C1 segment of cervical spinal cord (tissue), 14 donors: Measurements from ENCODE around the gene PTPN4.

Experiments
- DNase-seq, 14 donors: peaks; one replicate each; lab custom pipeline; 2025; lab: John Stamatoyannopoulos, UW

The PTPN4 gene

DNA sequence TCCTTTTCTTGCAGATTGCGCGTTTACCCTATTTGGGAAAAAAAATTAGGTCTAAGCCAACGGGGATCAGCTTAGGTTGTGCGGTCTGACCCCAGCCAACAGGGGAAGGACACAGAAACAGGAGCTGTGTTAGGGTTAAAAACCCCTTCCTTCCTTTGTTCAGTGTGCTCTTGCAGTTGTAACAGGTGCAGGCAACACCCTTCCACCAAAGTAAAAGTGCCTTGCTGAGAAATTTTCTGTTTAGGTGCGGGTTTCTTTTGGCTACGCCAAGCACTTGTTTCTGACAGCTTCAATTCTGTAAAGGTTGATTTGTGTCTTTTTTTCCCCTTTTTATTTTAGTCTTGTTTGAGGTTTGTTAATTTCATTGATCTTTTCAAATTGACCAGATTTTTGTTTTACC, 92.5 kb downstream of the PTPN4 start:
- no peak for DNase-seq

DNA sequence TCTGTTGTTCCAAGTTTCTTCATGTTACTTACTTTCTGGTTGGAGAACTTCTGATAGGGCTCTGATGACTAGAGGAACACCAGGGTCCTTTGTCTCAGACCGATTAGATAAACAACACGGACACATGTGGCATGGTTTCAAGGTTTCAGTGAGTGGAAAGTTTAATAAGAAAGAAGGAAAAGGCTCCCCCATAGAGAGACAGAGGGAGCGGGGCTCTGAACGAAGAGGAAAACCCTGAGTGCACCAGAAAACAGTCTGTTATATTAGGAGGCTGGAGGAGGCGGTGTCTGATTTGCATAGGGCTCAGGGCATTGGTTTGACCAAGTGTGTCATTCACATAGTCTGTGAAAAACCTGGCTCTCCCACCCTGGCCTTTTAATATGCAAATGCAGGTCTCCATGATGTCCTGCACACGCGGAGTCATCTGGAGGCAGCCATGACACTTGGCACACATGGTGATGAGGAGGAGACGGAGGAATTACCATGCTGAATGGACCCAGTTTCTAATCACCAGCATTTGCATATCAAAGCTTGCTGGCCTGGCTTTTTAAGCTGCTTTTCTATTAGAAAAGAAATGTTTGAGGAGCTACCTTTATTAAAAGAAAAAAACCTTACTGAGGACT, 94.2 kb downstream of the PTPN4 start:
- no peak for DNase-seq

DNA sequence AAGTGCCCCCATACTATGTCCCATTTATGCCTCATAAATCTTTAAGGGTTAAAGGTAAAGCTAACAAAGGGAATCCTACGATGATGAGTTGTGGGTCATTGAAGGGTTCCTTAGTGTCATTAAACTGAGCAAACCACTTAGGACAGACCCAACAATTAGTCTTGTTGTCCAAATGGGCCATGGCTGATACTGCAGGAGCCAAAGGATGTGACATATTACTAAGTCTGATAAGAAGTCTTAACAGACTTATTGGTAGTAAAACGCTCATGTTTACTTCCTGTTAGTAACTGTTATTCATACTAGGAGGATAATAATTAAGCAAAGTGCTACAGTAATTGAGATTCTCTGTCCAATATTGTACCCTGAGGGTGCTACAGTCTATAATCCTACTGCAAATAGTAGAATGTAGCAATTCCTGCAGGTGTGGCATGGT, 96.8 kb downstream of the PTPN4 start:
- DNase-seq: no peak

DNA sequence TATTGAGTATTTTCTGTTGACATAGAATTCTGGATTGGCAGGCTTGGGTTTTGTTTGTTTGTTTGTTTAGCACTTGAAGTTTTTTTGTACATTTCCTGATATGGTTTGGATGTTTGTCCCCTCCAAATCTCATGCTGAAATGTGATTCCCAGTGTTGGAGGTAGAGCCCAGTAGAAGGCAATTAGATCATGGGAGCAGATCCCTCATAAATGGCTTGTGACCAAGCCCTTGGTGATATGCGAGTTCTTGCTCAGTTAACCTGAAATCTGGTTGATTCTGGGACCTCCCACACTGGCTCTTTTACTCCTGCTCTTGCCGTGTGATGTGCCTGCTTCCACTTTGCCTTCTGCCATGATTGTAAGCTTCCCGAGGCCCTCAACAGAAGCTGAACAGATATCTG, 98.0 kb downstream of the PTPN4 start:
- DNase-seq: no peak

DNA sequence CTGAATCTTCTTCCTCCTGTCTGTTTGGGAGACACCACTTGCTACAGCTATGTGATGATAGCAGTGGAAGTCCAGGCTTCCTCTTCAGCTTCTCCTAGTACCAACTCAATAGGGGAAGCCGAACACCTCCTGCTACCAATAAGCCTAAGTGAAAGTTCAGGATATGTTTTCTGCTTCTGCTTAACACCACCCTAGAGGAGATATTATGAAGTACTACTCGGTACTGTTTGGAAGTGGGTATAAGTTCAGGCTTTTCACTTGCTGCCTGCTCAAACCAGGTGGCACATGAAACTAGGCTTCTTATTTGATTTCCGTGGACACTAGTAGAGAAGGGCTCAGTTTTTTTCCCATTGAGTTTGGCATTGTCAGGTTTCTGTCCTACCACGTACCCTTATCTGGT, 99.8 kb downstream of the PTPN4 start:
- no peak for DNase-seq

DNA sequence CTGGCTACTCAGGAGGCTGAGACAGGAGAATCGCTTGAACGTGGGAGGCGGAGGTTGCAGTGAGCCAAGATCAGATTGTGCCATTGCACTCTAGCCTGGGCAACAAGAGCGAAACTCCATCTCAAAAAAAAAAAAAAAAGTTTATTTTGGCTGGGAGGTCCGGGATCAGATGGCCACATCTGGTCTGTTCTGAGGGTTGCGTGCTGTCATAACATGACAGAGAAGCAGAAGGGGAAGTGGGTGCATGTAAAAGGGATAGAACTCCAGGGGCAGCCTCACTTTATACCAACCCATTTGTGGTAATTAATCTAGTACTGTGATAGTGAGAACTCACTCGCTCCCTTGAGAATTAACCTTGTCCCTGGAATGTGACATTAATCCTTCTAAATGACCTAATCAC, 101.2 kb downstream of the PTPN4 start:
- DNase-seq: no peak

DNA sequence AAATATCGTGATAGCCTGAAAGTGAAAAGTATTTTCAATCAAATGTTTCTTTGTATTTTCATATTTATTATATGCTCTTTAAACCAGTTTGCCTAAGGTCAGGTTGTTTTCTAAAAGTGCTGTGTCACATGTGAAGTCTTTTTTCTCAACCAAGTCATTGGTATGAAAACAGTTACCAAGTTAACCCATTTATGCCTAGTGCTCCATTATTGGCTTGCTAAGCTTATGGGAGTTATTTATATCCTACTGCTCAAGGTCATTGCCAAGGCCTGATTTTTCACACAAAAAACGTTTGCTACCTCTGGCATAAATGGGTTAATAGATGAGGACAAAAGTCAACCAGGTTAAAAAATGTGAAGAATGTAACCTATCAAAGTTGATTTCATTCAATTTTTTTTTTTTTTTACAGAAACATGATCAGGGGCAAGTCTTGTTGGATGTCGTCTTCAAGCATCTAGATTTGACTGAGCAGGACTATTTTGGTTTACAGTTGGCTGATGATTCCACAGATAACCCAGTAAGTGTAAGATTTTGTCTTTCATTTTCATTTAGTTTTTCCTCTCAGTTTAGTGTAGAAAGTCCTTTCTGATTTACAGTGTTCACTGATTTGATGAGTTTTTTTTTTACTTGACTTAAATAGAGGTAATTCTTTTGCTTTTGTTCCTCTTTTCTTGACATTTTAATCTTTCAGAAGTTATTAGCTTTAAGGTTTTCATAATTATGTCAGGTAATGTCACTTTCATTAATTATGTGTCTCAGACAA, 102.6 kb downstream of the PTPN4 start:
- no peak for DNase-seq

DNA sequence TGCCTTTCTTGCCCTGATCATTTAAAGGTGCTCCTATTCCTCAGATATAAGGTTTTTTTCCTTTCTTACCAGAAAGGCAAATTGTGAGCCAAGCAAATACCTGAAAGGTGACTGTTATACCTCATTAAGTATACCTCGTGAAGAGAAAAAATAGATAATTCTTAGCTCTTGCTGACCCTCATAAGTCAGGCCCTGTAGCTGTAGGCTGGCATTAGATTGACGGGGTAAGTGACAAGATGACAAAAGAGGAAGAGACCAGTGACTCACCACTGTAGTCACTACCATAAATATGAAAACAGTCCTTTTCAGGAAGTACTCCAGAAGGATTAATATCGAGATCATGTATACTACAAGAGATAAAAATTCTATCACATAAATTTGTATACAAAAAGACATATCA, 104.6 kb downstream of the PTPN4 start:
- no peak for DNase-seq

DNA sequence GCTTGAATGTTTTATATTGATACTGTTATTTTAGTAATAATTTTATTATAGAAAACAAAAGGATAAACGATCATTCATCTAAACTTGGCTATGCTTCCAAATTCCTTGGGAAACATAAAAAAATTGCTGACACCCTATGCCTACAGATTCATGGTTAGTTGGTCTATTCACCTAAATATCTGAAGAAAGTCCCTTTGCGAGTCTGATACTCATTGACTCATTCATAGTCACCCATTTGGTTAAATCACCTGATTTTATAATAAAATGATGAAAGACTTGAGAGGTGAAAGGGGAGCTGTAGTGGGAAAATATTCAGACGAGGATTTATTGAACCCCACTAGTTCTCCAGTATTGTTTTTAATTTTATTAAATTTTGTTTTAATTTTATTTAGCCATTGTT, 112.0 kb downstream of the PTPN4 start:
- no peak for DNase-seq

DNA sequence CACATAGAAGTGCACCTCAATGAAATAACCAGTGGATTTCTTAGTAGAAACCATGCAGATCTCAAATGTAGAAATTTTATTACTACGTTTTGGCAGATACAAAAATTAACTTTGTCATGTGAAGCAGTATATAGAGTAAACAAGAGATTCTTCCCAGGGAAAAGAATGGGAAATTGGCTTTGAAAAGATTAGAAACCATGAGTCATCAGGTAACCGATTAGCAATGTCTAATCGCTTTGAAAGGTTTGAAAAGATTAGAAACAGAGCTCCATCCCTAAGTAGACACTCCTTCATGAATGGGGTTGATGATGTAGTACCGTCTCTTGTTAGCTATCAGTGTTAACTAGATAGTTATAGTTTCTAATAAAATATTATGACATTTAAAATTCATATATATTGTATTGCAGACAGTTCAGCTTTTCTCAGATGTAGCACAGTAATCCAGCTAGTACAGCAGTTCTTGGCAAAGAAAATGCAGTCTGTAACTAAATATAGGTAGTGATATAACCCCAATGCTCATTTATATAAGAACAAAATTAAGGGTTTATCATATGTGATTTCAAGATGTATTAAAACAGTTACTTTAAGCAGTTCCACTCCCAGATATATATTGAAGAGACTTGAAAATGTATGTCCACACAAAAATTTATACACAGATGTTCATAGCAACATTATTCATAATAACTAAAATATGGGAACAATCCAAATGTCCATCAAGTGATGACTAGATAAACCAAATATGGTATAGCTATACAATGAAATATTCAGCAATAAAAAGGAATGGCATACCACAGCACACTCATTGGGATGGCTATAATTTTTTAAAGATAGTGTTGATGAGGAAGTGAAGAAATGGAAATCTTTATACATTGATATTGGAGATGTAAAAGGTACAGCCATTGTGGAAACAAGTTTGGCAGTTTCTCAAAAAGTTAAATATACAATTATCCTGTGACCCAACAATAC, 113.9 kb downstream of the PTPN4 start:
- DNase-seq: no peak

DNA sequence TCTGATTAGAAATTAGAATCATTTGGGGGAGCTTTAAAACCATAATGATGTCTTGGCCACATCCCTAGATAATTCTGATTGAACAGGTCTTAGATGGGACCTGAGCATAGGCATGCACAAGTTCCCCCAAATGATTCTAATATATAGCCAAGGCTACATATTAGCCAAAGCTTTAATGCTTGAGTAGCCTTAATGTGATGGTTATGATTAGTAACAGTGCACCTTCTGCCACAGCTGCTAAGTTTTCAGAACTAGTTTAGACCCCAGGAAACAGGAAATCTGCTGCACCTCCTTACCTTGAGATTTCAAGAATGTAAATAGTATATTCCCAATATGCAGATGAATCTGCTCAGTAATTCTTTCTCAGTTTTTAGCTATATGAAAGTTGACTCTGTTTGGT, 119.8 kb downstream of the PTPN4 start:
- no peak for DNase-seq

DNA sequence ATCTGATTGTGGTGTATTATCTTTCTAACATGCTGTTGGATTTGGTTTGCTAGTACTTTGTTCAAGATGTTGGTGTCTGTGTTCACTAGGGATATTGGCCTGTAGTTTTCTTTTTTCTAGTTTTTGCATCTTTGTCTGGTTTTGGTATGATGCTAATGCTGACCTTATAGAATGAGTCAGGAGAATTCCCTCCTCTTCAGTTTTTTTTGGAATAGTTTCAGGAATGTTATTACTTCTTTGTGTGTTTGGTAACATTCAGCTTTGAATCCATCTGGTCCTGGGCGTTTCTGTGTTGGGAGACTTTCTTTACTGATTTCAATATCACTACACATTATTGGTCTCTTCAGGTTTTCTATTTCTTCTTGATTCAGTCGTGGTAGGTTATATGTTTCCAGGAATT, 129.0 kb downstream of the PTPN4 start:
- no peak for DNase-seq

DNA sequence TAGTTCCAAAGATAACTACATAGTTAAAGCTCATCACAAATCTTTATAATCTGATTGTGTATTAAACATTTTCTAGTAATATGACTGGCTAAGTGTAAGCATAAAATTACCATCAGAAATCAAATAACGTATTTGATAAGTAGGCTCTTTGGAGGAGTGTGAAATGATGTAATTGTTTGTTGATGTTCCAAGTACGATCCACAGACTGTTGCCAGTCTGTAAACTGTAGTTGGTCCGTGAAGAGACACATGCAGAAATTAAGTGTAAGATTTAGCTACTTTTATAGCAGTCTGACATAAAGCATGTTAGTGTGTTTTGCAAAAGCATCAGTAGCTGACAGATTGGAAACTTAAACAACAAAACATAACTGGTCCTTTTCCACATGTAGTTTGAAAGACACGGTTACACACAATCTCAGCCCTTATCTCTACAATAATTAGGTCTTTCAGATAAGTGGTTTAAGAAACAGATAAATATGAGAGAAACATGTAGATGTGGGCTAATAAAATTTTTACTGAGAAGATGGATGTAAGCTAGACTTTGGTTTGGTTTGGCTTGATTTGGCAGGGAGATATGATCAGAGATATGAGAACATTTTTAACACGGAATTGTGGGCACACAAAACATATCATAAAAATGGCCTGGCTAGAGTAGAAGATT, 138.1 kb downstream of the PTPN4 start:
- DNase-seq: no peak

DNA sequence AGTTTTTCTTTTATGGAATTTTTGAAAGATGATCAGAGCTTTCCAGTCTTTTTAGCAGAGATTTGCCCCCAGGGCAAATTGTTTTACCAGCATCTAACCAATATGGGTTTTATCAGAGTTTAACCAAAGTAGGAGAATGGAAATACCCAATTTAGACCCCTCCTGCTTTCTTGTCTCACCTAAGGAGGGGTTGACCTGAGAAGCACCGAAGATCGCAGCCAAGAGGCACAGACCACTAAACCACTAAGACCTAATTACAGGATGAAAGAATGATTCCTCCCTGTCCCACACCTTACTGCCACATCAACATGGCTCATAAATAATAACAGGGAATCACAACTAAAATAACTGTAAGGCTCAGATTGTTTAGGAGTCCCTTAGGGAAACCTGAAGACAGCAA, 141.3 kb downstream of the PTPN4 start:
- DNase-seq: no peak

DNA sequence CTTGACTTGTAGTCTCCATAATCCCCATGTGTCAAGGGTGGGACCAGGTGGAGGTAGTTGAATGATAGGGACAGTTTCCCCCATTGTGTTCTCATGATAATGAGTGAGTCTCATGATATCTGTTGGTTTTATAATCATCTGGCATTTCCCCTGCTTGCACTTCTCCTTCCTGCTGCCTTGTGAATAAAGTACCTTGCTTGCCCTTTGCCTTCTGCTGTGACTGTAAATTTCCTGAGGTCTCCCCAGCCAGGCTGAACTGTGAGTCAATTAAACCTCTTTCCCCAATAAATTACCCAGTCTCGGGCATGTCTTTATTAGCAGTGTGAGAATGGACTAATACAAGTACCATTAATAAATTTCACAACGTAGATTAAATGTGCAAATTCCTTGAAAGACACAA, 150.8 kb downstream of the PTPN4 start:
- no peak for DNase-seq

DNA sequence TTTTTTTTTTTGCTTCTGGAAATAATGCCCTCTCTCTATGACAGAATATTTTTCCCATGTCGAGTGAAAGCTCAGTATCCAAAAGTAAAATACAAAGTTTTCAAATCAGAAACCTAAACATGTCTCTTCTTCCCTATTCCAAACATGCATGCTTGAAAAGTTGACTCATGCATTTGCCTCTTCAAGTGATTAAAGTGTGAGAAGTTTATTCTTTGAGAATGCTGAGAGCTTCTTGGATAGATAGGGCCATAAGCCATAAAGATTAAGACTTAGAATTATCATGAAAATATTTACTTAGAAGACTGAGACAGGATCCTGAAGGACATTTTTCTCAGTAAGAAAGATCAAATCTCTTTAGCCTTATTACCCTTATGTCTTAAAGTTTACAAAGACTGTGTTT, 154.5 kb downstream of the PTPN4 start:
- DNase-seq: no peak

DNA sequence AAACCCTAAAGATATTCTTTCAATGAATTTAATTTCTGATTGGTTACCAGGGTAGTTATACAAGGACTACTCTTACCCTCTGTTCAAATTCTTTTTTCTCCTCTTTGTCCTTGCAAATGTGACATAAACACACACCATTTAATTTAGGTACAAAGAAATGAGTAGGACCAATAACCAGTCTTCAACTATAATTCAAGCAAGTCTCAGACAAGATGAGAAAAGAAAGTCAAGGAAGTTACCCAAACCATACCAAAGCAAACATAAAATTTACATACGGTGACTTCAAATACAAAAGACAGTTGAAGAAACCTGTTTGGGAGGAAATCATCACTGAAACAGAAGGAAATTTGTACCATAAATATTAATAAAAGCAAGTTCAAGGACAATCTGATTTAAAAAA, 162.1 kb downstream of the PTPN4 start:
- DNase-seq: no peak

DNA sequence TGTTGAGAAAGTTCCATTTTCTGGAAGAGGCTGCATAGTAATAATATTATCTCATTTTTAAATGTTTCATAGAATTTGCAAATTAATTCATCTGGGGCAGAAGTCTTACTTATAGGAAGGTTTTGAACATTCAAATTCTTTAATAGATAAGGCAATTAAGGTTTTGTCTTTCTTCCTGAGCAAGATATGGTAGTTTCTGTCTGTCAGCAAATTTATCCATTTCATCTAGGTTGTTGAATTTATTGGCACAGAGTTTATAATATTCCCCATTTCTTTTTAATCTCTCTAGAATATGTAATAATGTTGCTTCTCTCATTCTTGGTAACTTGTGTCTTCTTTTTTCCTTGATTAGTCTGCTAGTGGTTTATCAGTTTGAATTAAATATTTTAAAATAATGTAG, 163.0 kb downstream of the PTPN4 start:
- no peak for DNase-seq

DNA sequence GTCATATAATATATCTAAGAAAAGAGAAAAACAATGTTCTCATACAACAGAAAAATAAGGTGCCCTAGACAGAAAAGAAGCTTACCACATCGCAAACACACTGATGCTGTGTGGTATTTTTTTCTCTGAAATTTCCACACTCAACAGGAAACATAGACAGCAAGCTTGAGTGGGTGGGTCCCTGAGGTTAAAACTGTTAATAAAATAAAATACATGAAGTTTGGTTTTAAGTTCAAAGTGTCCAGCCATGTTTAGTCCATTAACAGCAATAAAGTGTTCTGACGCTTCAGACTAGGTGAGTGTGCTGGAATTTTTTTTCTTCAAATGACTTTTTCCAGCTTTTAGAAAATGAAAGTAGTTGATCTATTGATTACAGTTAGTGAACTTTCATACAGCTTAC, 169.8 kb downstream of the PTPN4 start:
- no peak for DNase-seq

DNA sequence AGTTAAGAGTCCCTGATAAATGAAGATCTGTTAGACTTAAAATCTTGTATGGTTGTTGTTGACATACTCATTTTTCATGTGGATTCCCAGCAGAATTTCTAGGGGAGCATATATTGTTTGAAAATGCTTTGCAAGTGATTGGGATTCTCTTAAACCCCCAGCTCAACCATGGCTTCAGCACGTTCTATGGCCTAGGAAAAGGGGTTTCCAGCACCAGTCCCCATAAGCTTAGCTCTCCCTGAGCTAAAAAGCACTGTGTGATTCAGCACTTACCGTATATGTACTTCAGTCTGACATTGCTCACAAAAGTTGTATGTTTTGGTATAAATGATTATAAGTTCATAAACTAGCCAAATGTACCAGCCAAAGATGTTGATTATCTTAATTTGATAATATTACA, 173.1 kb downstream of the PTPN4 start:
- no peak for DNase-seq

DNA sequence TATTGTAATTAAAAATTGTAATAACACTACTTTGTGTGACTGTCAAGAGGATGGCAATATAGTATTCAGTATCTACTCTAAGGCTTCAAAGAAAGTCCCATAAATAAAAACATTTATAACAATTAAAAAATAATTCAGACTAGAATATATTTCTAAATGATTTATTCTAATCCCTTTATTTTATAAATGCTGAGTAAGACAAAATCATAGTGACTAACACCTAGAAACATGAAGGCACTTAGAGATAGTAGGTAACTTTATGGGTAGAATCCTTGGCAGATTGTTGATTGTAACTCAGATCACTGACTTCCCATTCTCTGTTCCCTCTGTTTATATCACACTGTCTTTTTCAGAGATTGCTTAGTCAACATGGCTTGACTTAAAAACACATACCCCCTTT, 174.6 kb downstream of the PTPN4 start:
- no peak for DNase-seq

DNA sequence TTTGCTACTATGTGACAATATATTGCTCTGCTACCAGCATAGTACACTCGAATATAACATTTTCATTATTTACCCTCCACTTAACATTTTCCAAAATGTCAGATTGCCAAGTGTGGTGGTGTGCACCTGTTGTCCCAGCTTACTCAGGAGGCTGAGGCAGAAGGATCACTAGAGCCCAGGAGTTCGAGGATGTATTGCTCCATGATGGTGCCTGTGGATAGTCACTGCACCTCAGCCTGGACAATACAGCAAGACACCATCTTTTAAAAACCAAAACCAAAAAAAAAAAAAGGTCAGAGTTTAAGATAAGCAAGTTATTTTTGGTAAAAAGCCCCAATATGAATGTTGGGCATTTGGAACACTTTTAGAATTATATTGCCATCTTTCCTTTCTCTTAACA, 178.0 kb downstream of the PTPN4 start:
- DNase-seq: no peak
